Activated naive CD4-positive, alpha-beta T cell treated with anti-CD3 and anti-CD28 coated beads, Interleukin-2, amount 50 U/mL, for 24 hours (primary cell): Measurements from ENCODE around the gene HECW1.

Experiments
- H3K27ac Mint-ChIP-seq: one replicate; pipeline ENCODE4 v1.8.0; 2021; ENCODE audit warnings: mild to moderate bottlenecking, mixed read lengths
- H3K27me3 Mint-ChIP-seq: one replicate; pipeline ENCODE4 v1.8.0; 2021; ENCODE audit warnings: mixed read lengths
- H3K36me3 Mint-ChIP-seq: one replicate; pipeline ENCODE4 v1.8.0; 2021; ENCODE audit warnings: mixed read lengths
- H3K4me1 Mint-ChIP-seq: one replicate; pipeline ENCODE4 v1.8.0; 2021; ENCODE audit warnings: mixed read lengths
- H3K4me3 Mint-ChIP-seq: one replicate; pipeline ENCODE4 v1.8.0; 2021; ENCODE audit warnings: mild to moderate bottlenecking, mixed read lengths
- H3K9me3 Mint-ChIP-seq: one replicate; pipeline ENCODE4 v1.8.0; 2021; ENCODE audit warnings: mixed read lengths

Gene HECW1

GRCh38 chr7:43443381-43443780 is 330.9 kb downstream of the HECW1 start:
- no peak overlapping the region for H3K27ac Mint-ChIP-seq
- H3K36me3 Mint-ChIP-seq = no peaks in the 10 kb centered on the region
- H3K27me3 Mint-ChIP-seq = no peaks in the 10 kb centered on the region
- no peaks in the 10 kb centered on the region for H3K4me1 Mint-ChIP-seq
- no peak overlapping the region for H3K4me3 Mint-ChIP-seq
- no peaks in the 10 kb centered on the region for H3K9me3 Mint-ChIP-seq

GRCh38 chr7:43444711-43445578 is 332.5 kb downstream of the HECW1 start:
- Mint-ChIP-seq H3K4me1 (no peaks in the 10 kb centered on the region), H3K27ac (no peak overlapping the region), H3K4me3 (no peak overlapping the region), H3K36me3 (no peaks in the 10 kb centered on the region), H3K27me3 (no peaks in the 10 kb centered on the region), H3K9me3 (no peaks in the 10 kb centered on the region)

GRCh38 chr7:43449577-43449976 is 337.1 kb downstream of the HECW1 start:
- Mint-ChIP-seq H3K27ac (peak overlapping the region; percentile 38), H3K4me3 (no peak overlapping the region), H3K9me3 (no peaks in the 10 kb centered on the region), H3K36me3 (no peaks in the 10 kb centered on the region), H3K4me1 (no peaks in the 10 kb centered on the region), H3K27me3 (no peaks in the 10 kb centered on the region)

GRCh38 chr7:43450894-43451293 is 338.4 kb downstream of the HECW1 start:
- H3K27ac Mint-ChIP-seq = no peak overlapping the region
- H3K4me1 Mint-ChIP-seq = peaks cover 5% of the 10 kb centered on the region
- H3K4me3 Mint-ChIP-seq = no peak overlapping the region
- no peaks in the 10 kb centered on the region for H3K36me3 Mint-ChIP-seq
- no peaks in the 10 kb centered on the region for H3K9me3 Mint-ChIP-seq
- H3K27me3 Mint-ChIP-seq = no peaks in the 10 kb centered on the region

- H3K36me3 Mint-ChIP-seq = no peaks in the 10 kb centered on the region
- no peaks in the 10 kb centered on the region for H3K9me3 Mint-ChIP-seq
- no peak overlapping the region for H3K4me3 Mint-ChIP-seq
- no peaks in the 10 kb centered on the region for H3K27me3 Mint-ChIP-seq
- peaks cover 5% of the 10 kb centered on the region for H3K4me1 Mint-ChIP-seq
- no peak overlapping the region for H3K27ac Mint-ChIP-seq
Measured at GRCh38 chr7:43454936-43455518, 342.6 kb downstream of the HECW1 start.

- H3K27ac Mint-ChIP-seq = no peak overlapping the region
- no peaks in the 10 kb centered on the region for H3K9me3 Mint-ChIP-seq
- no peaks in the 10 kb centered on the region for H3K27me3 Mint-ChIP-seq
- H3K36me3 Mint-ChIP-seq = no peaks in the 10 kb centered on the region
- peaks cover 5% of the 10 kb centered on the region for H3K4me1 Mint-ChIP-seq
- H3K4me3 Mint-ChIP-seq = no peak overlapping the region
Measured at GRCh38 chr7:43456200-43456599, 343.8 kb downstream of the HECW1 start.

- Mint-ChIP-seq H3K27me3 (no peaks in the 10 kb centered on the region), H3K9me3 (no peaks in the 10 kb centered on the region), H3K4me3 (no peak overlapping the region), H3K4me1 (peaks cover 5% of the 10 kb centered on the region), H3K36me3 (no peaks in the 10 kb centered on the region), H3K27ac (no peak overlapping the region)
Measured at GRCh38 chr7:43458330-43459018, 346.0 kb downstream of the HECW1 start.

- Mint-ChIP-seq H3K4me1 (peaks cover 5% of the 10 kb centered on the region), H3K27ac (no peak overlapping the region)
Measured at GRCh38 chr7:43459019-43459337, 346.5 kb downstream of the HECW1 start.

GRCh38 chr7:43460733-43461348 is 348.4 kb downstream of the HECW1 start:
- Mint-ChIP-seq H3K27ac (no peak overlapping the region), H3K9me3 (no peaks in the 10 kb centered on the region), H3K4me1 (peaks cover 6% of the 10 kb centered on the region), H3K27me3 (peaks cover 2% of the 10 kb centered on the region), H3K36me3 (no peaks in the 10 kb centered on the region), H3K4me3 (no peak overlapping the region)

More at GRCh38 chr7:43459019-43459337, 346.5 kb downstream of the HECW1 start:
- H3K9me3 Mint-ChIP-seq = no peaks in the 10 kb centered on the region
- H3K36me3 Mint-ChIP-seq = no peaks in the 10 kb centered on the region
- peaks cover 2% of the 10 kb centered on the region for H3K27me3 Mint-ChIP-seq
- no peak overlapping the region for H3K4me3 Mint-ChIP-seq

- Mint-ChIP-seq H3K27ac (no peak overlapping the region), H3K4me3 (no peak overlapping the region), H3K4me1 (peaks cover 7% of the 10 kb centered on the region), H3K9me3 (no peaks in the 10 kb centered on the region), H3K36me3 (no peaks in the 10 kb centered on the region), H3K27me3 (peaks cover 2% of the 10 kb centered on the region)
Measured at GRCh38 chr7:43461349-43462024, 349.0 kb downstream of the HECW1 start.

GRCh38 chr7:43462836-43463235 is 350.4 kb downstream of the HECW1 start:
- Mint-ChIP-seq H3K4me1 (peaks cover 7% of the 10 kb centered on the region), H3K27ac (no peak overlapping the region), H3K27me3 (peaks cover 2% of the 10 kb centered on the region), H3K4me3 (no peak overlapping the region), H3K9me3 (no peaks in the 10 kb centered on the region), H3K36me3 (no peaks in the 10 kb centered on the region)

GRCh38 chr7:43463401-43463980 is 351.0 kb downstream of the HECW1 start:
- no peaks in the 10 kb centered on the region for H3K36me3 Mint-ChIP-seq
- no peaks in the 10 kb centered on the region for H3K9me3 Mint-ChIP-seq
- H3K27me3 Mint-ChIP-seq = peaks cover 2% of the 10 kb centered on the region
- no peak overlapping the region for H3K27ac Mint-ChIP-seq
- H3K4me1 Mint-ChIP-seq = peaks cover 7% of the 10 kb centered on the region
- no peak overlapping the region for H3K4me3 Mint-ChIP-seq

- H3K4me3 Mint-ChIP-seq = no peak overlapping the region
- no peaks in the 10 kb centered on the region for H3K36me3 Mint-ChIP-seq
- peaks cover 7% of the 10 kb centered on the region for H3K4me1 Mint-ChIP-seq
- H3K9me3 Mint-ChIP-seq = no peaks in the 10 kb centered on the region
- peaks cover 2% of the 10 kb centered on the region for H3K27me3 Mint-ChIP-seq
- H3K27ac Mint-ChIP-seq = no peak overlapping the region
Measured at GRCh38 chr7:43465581-43466554, 353.4 kb downstream of the HECW1 start.

- Mint-ChIP-seq H3K36me3 (no peaks in the 10 kb centered on the region), H3K27ac (no peak overlapping the region), H3K9me3 (no peaks in the 10 kb centered on the region), H3K4me3 (no peak overlapping the region), H3K4me1 (peaks cover 7% of the 10 kb centered on the region), H3K27me3 (peaks cover 2% of the 10 kb centered on the region)
Measured at GRCh38 chr7:43467406-43467805, 355.0 kb downstream of the HECW1 start.
